SK-N-SH (cell line): Measurements from ENCODE around the gene FOSB. TPM values are rescaled to one million over a fixed set of nuclear protein-coding genes. Genes with fewer than 3 reads are reported as not detected.

Experiments
- CTCF ChIA-PET: fragments of 300-600, 350-600 bp; formaldehyde crosslinking; extraction: SDS; loops from one replicate; lab custom pipeline; 2021; lab: Yijun Ruan, JAX
- POLR2A ChIA-PET: fragments of 350-600 bp; sonication (Branson Sonifier 250); formaldehyde crosslinking; extraction: SDS; loops from one replicate; lab custom pipeline; 2020; ENCODE audit warnings: antibody characterized with exemption, inconsistent platforms; lab: Yijun Ruan, JAX
- DNase-seq: peaks from one replicate; pipeline ENCODE4 v3.0.0; 2012
- H2AFZ ChIP-seq: fragments of 200-600 bp; sonication (generic); 2 replicates; pipeline ENCODE4 v1.8.1; 2016; ENCODE audit warnings: antibody characterized with exemption, mild to moderate bottlenecking, low read depth
- H3F3A ChIP-seq: fragments of 200-600 bp; sonication (generic); replicated peaks from 2 replicates; pipeline ENCODE3; 2016; ENCODE audit warnings: antibody characterized with exemption, mild to moderate bottlenecking; ENCODE audit not compliant: insufficient read depth
- H3K27ac ChIP-seq, 2 experiments: fragments of 200-500 bp in 1 of 2; fragments of 200-600 bp in 1 of 2; sonication (Bioruptor generic) in 1 of 2; sonication (generic), shearing (Covaris generic) in 1 of 2; 2 replicates each; pipeline versions ENCODE4 v1.5.1 to v1.6.1; 2014 to 2016; ENCODE audit warnings: low read depth in 2 of 2, inconsistent platforms in 1 of 2, low read length in 1 of 2, mild to moderate bottlenecking in 1 of 2, mixed read lengths in 1 of 2
- H3K27me3 ChIP-seq: fragments of 200-600 bp; sonication (generic), shearing (Covaris generic); 2 replicates; pipeline ENCODE4 v1.6.1; 2016; ENCODE audit warnings: mixed run types; ENCODE audit not compliant: insufficient read depth
- H3K36me3 ChIP-seq, 2 experiments: fragments of 200-500 bp in 1 of 2; fragments of 200-600 bp in 1 of 2; sonication (Bioruptor generic) in 1 of 2; sonication (generic) in 1 of 2; replicated peaks in 1 of 2; 2 replicates each; pipeline versions ENCODE3 to v1.5.1; 2014 to 2016; ENCODE audit warnings: low read length in 1 of 2, mild to moderate bottlenecking in 1 of 2; ENCODE audit not compliant: insufficient read depth in 2 of 2, control insufficient read depth in 1 of 2
- H3K4me1 ChIP-seq, 2 experiments: fragments of 200-500 bp in 1 of 2; fragments of 200-600 bp in 1 of 2; sonication (Bioruptor generic) in 1 of 2; sonication (generic), shearing (Covaris generic) in 1 of 2; 2 replicates each; pipeline versions ENCODE4 v1.5.1 to v1.6.1; 2014 to 2016; ENCODE audit warnings: low read depth in 1 of 2, low read length in 1 of 2, mixed run types in 1 of 2; ENCODE audit not compliant: insufficient read depth in 2 of 2, control insufficient read depth in 1 of 2
- H3K4me2 ChIP-seq: fragments of 200-600 bp; sonication (generic), shearing (Covaris generic); 2 replicates; pipeline ENCODE4 v1.6.1; 2017; ENCODE audit warnings: mixed run types
- H3K4me3 ChIP-seq, 2 experiments: fragments of 200-500 bp in 1 of 2; fragments of 200-600 bp in 1 of 2; sonication (Bioruptor generic) in 1 of 2; sonication (generic), shearing (Covaris generic) in 1 of 2; 2 replicates each; pipeline versions ENCODE4 v1.5.1 to v1.8.1; 2014 to 2016; ENCODE audit warnings: low read depth in 2 of 2, inconsistent platforms in 1 of 2, low read length in 1 of 2, mild to moderate bottlenecking in 1 of 2, mixed read lengths in 1 of 2, moderate library complexity in 1 of 2
- H3K79me2 ChIP-seq: fragments of 200-600 bp; sonication (generic); 2 replicates; pipeline ENCODE4 v1.8.1; 2017; ENCODE audit warnings: mild to moderate bottlenecking; ENCODE audit not compliant: insufficient read depth
- H3K9ac ChIP-seq: fragments of 200-600 bp; sonication (generic); 2 replicates; pipeline ENCODE4 v1.6.1; 2017; ENCODE audit warnings: mixed run types
- H3K9me2 ChIP-seq: fragments of 200-600 bp; sonication (generic); 2 replicates; pipeline ENCODE4 v1.6.1; 2017; ENCODE audit warnings: mixed run types
- H3K9me3 ChIP-seq: fragments of 200-600 bp; sonication (generic); 2 replicates; pipeline ENCODE4 v1.6.1; 2017; ENCODE audit warnings: mixed run types, mild to moderate bottlenecking, moderate library complexity
- H4K20me1 ChIP-seq: fragments of 200-600 bp; sonication (generic); 2 replicates; pipeline ENCODE4 v1.6.1; 2017; ENCODE audit warnings: mild to moderate bottlenecking, mixed run types; ENCODE audit not compliant: insufficient read depth
- CHD2 ChIP-seq: fragments of 150-350 bp; IDR thresholded peaks from 2 replicates; pipeline ENCODE4 v1.6.1; 2018; ENCODE audit warnings: low read length; ENCODE audit not compliant: partially characterized antibody
- EP300 ChIP-seq, 2 experiments: IDR thresholded peaks; 2 replicates each; pipeline versions ENCODE4 v1.4.0 to v1.6.1; 2012; ENCODE audit warnings: borderline replicate concordance in 1 of 2, low read depth in 1 of 2, low read length in 1 of 2
- EZH2phosphoT487 ChIP-seq: fragments of 200-600 bp; sonication (generic); IDR thresholded peaks from 2 replicates; pipeline ENCODE4 v1.6.1; 2017; ENCODE audit warnings: low read depth, mixed run types, mild to moderate bottlenecking, antibody characterized with exemption, moderate library complexity, borderline replicate concordance
- FOSL2 ChIP-seq: IDR thresholded peaks from 2 replicates; pipeline ENCODE4 v1.4.0; 2012; ENCODE audit warnings: low read depth, mild to moderate bottlenecking, moderate library complexity, borderline replicate concordance
- FOXJ3 ChIP-seq: sonication (generic); formaldehyde crosslinking; IDR thresholded peaks from 2 replicates; pipeline ENCODE4 v1.5.1; 2020; ENCODE audit warnings: mild to moderate bottlenecking, missing genetic modification reagents
- FOXM1 ChIP-seq: IDR thresholded peaks from 2 replicates; pipeline ENCODE4 v1.4.0; 2012; ENCODE audit warnings: low read depth, mild to moderate bottlenecking
- GABPA ChIP-seq: IDR thresholded peaks from 2 replicates; pipeline ENCODE4 v1.4.0; 2012; ENCODE audit warnings: low read depth, mild to moderate bottlenecking
- GATA2 ChIP-seq: sonication (generic); formaldehyde crosslinking; IDR thresholded peaks from 2 replicates; pipeline ENCODE4 v1.5.0; 2020; ENCODE audit warnings: mild to moderate bottlenecking, missing genetic modification reagents
- MXI1 ChIP-seq: IDR thresholded peaks from 2 replicates; pipeline ENCODE4 v1.6.1; 2012; ENCODE audit warnings: mild to moderate bottlenecking, low read depth, low read length, improper control_type of control experiment
- NRF1 ChIP-seq: IDR thresholded peaks from 2 replicates; pipeline ENCODE4 v1.6.1; 2012; ENCODE audit warnings: low read depth, mild to moderate bottlenecking, low read length
- POLR2AphosphoS5 ChIP-seq: IDR thresholded peaks from 2 replicates; pipeline ENCODE4 v1.6.1; 2012; ENCODE audit warnings: low read depth, low read length
- WGBS: methylation state at CpG from one replicate; pipeline ENCODE4 v1.1.6; 2017; ENCODE audit warnings: low lambda C conversion rate; 5-methylcytosine and 5-hydroxymethylcytosine counted together
- polyA plus RNA-seq, 3 experiments: library from polyadenylated mRNA; depleted of rRNA; stranded (reverse); fragments of >200 nt; gene quantifications; 2 replicates each; pipeline ENCODE4 v1.2.3, GENCODE V29; 2012
- TF ChIP-seq, protein P1 (sequence below): IDR thresholded peaks from 2 replicates; pipeline ENCODE4 v1.4.0; 2012; ENCODE audit warnings: low read depth
- TF ChIP-seq, protein P2 (sequence below): fragments of 150-350 bp; IDR thresholded peaks from 2 replicates; pipeline ENCODE4 v1.6.1; 2016; ENCODE audit warnings: mild to moderate bottlenecking, low read depth, low read length

FOSB gene
- polyA plus RNA-seq, 1 of the 3 experiments (the other 2 are of a cell fraction) = 78.2 TPM

DNA sequence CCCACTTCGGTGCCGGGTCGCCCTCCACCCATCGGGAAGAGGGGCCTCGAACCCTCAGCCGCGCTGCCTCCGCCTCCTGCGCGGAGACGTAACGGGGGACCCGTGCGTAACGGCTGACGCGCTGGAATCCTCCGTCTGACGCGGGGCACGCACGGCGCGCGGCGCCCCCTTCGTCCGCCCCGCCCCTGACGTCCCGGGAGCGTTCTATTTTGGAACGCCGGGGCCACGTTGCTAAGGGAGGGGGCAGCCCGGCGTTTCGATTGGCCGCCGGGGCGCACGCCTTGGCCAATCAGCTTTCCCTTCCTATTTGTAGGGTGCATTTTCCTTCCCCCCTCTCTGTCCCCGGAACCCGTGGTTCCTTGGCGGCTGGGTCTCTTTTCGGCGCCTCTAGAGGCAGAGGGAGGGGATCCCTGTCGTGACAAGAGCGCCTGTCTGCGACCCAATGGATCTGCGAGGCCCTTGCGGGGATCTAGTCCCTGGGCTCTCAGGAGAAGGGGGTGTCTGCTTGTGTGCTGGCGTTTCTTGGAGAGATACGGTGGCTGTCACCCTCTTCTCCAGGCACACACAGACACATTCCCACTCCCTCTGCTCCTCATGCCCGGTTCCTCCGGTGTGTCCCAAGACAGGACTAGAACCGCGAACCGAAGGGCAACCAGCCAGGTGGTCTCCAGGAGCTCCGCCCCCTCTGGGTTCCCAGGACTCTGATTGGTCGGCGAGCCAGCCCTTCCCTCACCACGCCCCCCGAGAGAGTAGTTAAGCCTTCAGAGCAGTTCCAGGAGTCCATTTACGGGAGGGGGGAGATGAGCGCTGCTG lies 1.5 kb downstream of the FOSB start (continued):
- TF ChIP-seq GABPA = peak; percentile 32; the same call in 1 of the 2 replicates
- TF ChIP-seq, protein P1, sequence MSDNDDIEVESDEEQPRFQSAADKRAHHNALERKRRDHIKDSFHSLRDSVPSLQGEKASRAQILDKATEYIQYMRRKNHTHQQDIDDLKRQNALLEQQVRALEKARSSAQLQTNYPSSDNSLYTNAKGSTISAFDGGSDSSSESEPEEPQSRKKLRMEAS = peak; percentile 83; the same call in 1 of the 2 replicates
- no peak for TF ChIP-seq EZH2phosphoT487
- TF ChIP-seq POLR2AphosphoS5 = no peak
- no peak for TF ChIP-seq GATA2
- 0 out of 2 replicates have a peak, but pooled peaks have one; percentile 75 for TF ChIP-seq MXI1
- TF ChIP-seq EP300 (IDR thresholded peaks at IDR 0.05; ENCODE audit: borderline replicate concordance in 1 of 2, low read depth in 1 of 2, low read length in 1 of 2) = no peak
- TF ChIP-seq FOSL2 = no peak
- peak; percentile 39; the same call in 1 of the 2 replicates for TF ChIP-seq NRF1
- TF ChIP-seq, protein P2, sequence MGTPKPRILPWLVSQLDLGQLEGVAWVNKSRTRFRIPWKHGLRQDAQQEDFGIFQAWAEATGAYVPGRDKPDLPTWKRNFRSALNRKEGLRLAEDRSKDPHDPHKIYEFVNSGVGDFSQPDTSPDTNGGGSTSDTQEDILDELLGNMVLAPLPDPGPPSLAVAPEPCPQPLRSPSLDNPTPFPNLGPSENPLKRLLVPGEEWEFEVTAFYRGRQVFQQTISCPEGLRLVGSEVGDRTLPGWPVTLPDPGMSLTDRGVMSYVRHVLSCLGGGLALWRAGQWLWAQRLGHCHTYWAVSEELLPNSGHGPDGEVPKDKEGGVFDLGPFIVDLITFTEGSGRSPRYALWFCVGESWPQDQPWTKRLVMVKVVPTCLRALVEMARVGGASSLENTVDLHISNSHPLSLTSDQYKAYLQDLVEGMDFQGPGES = peak; percentile 45; the same call in 1 of the 2 replicates
- TF ChIP-seq FOXJ3 (CRISPR knock-in tag) = no peak
- TF ChIP-seq, all 33 proteins: peak for 10

DNA sequence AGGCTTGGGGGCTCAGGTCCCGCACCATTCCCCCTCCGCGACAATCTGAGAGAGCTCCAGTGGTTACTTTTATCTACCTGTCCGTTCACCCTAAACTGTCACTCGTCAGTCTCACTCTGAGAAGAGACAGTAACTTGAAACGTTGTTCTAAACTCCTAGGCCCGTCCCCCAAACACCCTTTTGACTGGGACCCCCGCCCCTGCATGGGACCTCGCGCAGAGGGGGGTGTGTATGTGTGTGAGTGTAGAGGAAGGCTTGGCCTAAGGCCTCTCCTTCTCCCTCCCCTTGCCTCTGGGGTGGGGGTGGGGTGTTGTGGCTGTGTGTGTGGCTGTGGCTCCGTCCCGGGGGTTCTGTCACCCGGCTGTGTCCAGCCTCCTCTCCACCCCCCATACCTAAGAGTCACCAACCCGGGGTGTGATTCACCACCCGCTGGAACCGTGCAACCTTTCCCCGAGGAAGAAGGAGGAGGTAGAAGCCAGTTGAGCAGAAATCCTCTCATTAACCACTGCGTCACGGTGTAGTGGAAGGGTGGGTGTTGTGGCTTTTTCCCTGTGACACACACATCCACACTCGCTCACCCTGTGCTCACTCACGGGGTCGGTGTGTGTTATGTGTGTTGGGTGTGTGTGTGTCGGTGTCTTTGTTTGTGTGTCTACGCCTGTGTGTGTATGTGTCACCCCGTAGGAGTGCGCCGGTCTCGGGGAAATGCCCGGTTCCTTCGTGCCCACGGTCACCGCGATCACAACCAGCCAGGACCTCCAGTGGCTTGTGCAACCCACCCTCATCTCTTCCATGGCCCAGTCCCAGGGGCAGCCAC lies 2.4 kb downstream of the FOSB start:
- H3K79me2 ChIP-seq = no peaks in the 10 kb centered on the region
- H3K27me3 ChIP-seq = no peaks in the 10 kb centered on the region
- TF ChIP-seq CHD2 (no peak), NRF1 (no peak), FOXM1 (no peak)
- TF ChIP-seq, all 33 proteins: peak for 0
- POLR2A ChIA-PET = interaction anchor here (1.4 to 1.7 kb wide), 2 partner anchors 9 to 15 kb away, joined by 4 to 11 read pairs; no protein-coding TSS in a partner anchor
- Histone ChIP-seq H3K27ac (peak overlapping the region in 1 of 2 experiments; percentile 95; a peak in 1 of 4 replicates), H3K9ac (peak overlapping the region; percentile 97), H3K9me2 (no peaks in the 10 kb centered on the region), H3F3A (peaks cover 7% of the 10 kb centered on the region), H4K20me1 (peaks cover 40% of the 10 kb centered on the region; the same call in 1 of the 2 replicates), H3K4me2 (peak overlapping the region; percentile 99), H3K9me3 (no peaks in the 10 kb centered on the region), H3K36me3 (no peaks in the 10 kb centered on the region), H3K4me3 (peak overlapping the region; percentile 81 to 84), H3K4me1 (peaks cover 0 to 19% of the 10 kb centered on the region in 2 experiments; a peak in 1 of 4 replicates), H2AFZ (no peak overlapping the region)
- CTCF ChIA-PET = interaction anchor here (1.2 to 27.6 kb wide), 5 partner anchors 9 to 27 kb away, joined by 3 to 870 read pairs (median 28); no protein-coding TSS in a partner anchor
- no peak for DNase-seq
- 15% methylated on average over 19 of the region's 33 CpGs for WGBS
